GM21529 (cell line): ENCODE data around the gene PYGB.

Experiments
- ATAC-seq: cut with Tn5 transposase; IDR thresholded peaks from one replicate; pipeline ENCODE4 v1.9.1; 2021; ENCODE audit not compliant: unreplicated experiment

Gene PYGB

GRCh38 chr20:25293910-25294458 is 46.1 kb downstream of the PYGB start:
- no peak for ATAC-seq

- ATAC-seq, result peak; percentile 28
Measured at GRCh38 chr20:25294459-25295385, 46.8 kb downstream of the PYGB start.

GRCh38 chr20:25295386-25296093 is 47.7 kb downstream of the PYGB start:
- no peak for ATAC-seq

GRCh38 chr20:25296094-25297093 is 48.5 kb downstream of the PYGB start:
- peak; percentile 32 for ATAC-seq

- ATAC-seq, result peak; percentile 68
Measured at GRCh38 chr20:25297141-25297905, 49.4 kb downstream of the PYGB start.

- ATAC-seq, result no peak
Measured at GRCh38 chr20:25299806-25300205, 51.9 kb downstream of the PYGB start.

- no peak for ATAC-seq
Measured at GRCh38 chr20:25300496-25301170, 52.7 kb downstream of the PYGB start.

- no peak for ATAC-seq
Measured at GRCh38 chr20:25301357-25301920, 53.6 kb downstream of the PYGB start.

- ATAC-seq, result no peak
Measured at GRCh38 chr20:25302596-25302995, 54.7 kb downstream of the PYGB start.

- ATAC-seq, result no peak
Measured at GRCh38 chr20:25303292-25304024, 55.6 kb downstream of the PYGB start.

- no peak for ATAC-seq
Measured at GRCh38 chr20:25304025-25304549, 56.2 kb downstream of the PYGB start.

GRCh38 chr20:25306991-25307903 is 59.4 kb downstream of the PYGB start:
- ATAC-seq, result no peak

GRCh38 chr20:25308083-25308491 is 60.2 kb downstream of the PYGB start:
- ATAC-seq, result no peak

GRCh38 chr20:25308671-25309394 is 60.9 kb downstream of the PYGB start:
- no peak for ATAC-seq

- no peak for ATAC-seq
Measured at GRCh38 chr20:25309395-25310267, 61.7 kb downstream of the PYGB start.
